ENCODE results near the gene MYO15B. TPM values are rescaled to one million over a fixed set of nuclear protein-coding genes. Genes with fewer than 3 reads are reported as not detected.
A peak's percentile ranks its signal among the peaks of the same experiment; 100 is the strongest.

Gene MYO15B
- total RNA-seq, 2 donors from 2014 or later = 49.0 to 66.7 TPM

DNA sequence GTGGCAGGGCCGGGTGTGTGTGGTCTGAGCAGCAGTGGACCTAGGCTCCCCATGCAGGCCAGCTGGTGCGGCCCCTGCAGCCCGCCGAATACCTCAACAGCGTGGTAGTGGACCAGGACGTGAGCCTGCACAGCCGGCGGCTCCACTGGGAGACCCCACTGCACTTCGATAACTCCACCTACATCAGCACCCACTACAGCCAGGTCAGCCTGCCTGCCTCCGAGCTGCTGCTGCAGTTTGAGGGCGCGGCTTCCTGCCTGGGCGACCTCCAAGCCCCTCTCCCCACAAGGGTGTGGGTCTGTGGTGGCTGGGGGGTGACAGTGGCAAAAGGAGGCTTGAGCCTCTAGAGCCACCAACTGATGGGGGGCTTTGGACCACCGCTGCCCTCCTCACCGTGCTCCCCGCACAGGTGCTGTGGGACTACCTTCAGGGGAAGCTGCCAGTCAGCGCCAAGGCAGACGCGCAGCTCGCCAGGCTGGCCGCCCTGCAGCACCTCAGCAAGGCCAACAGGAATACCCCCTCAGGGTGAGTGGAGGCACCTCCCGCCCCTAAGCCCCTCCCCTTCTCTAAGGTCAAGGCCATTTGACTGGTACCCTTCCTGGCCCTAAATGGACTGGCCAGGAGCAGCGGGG, 37.2 kb downstream of the MYO15B start:
- Mint-ChIP-seq H3K4me3 (no peak overlapping the region), H3K9me3 (no peaks in the 10 kb centered on the region), H3K27ac (no peak overlapping the region), H3K27me3 (no peaks in the 10 kb centered on the region), H3K4me1 (ENCODE audit: low read depth in 2 of 2) (peaks cover 0 to 2% of the 10 kb centered on the region in 2 donors), H3K36me3 (no peaks in the 10 kb centered on the region)
- ATAC-seq = no peak
- DNase-seq (ENCODE audit: low spot score) = no peak

DNA sequence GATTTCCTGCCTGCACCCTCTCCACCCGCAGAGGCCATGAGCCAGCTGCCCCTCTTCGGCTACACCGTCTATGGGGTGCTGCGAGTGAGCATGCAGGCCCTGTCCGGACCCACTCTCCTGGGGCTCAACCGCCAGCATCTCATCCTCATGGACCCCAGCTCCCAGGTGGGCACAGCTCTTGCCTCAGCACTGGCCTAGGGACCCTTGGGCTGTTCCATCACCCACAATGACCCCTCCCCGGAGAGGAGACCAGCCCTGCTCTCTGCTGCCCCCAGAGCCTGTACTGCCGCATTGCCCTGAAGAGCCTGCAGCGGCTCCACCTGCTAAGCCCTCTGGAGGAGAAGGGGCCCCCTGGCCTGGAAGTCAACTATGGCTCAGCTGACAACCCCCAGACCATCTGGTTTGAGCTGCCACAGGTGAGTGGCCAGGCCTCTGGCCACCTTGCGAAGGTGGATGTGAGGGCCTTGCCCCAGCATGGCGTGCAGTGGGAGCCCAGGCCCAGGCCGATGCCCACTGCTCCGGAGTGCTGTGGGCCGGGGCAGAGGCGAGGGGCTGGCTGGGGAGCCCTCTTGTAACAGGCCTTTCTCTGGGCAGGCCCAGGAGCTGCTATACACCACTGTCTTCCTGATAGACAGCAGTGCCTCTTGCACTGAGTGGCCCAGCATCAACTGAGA, 38.4 kb downstream of the MYO15B start:
- Mint-ChIP-seq H3K9me3 (no peaks in the 10 kb centered on the region), H3K27ac (no peak overlapping the region), H3K4me3 (no peak overlapping the region), H3K27me3 (no peaks in the 10 kb centered on the region), H3K36me3 (no peaks in the 10 kb centered on the region), H3K4me1 (ENCODE audit: low read depth in 2 of 2) (peaks cover 0 to 2% of the 10 kb centered on the region in 2 donors)
- ATAC-seq = peak in 1 of 2 donors; percentile 22
- no peak for DNase-seq (ENCODE audit: low spot score)

DNA sequence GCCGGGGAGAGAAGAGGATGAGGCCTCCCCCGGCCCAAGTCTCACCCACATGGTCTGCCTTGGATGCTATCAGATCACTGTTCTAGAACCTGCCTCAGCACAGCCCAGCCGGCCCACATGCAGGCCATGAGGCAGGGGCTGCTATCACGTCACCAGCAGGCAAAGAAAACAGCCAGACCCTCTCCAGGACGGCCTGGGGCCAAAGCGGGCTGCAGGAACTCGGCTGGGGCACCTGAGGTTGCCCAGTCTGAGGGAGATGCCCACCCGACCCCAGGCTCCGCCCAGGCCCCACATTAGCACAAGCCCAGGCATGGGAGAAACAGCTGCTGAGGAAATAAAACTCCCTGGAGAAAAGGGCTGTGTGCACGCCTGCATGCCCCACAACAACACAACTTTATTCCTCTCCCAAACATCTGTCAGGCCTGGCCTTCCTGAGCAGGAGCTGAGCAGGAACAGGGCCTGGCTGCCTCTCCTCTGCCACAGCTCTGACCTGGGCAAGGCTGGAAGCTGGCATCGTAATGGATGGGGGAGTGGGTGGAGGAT, 39.0 kb downstream of the MYO15B start:
- no peaks in the 10 kb centered on the region for H3K27me3 Mint-ChIP-seq
- H3K27ac Mint-ChIP-seq = no peak overlapping the region
- DNase-seq (ENCODE audit: low spot score) = no peak
- H3K4me1 Mint-ChIP-seq (ENCODE audit: low read depth in 2 of 2) = peaks cover 0 to 2% of the 10 kb centered on the region in 2 donors
- H3K4me3 Mint-ChIP-seq = no peak overlapping the region
- no peaks in the 10 kb centered on the region for H3K9me3 Mint-ChIP-seq
- H3K36me3 Mint-ChIP-seq = no peaks in the 10 kb centered on the region
- ATAC-seq = no peak

DNA sequence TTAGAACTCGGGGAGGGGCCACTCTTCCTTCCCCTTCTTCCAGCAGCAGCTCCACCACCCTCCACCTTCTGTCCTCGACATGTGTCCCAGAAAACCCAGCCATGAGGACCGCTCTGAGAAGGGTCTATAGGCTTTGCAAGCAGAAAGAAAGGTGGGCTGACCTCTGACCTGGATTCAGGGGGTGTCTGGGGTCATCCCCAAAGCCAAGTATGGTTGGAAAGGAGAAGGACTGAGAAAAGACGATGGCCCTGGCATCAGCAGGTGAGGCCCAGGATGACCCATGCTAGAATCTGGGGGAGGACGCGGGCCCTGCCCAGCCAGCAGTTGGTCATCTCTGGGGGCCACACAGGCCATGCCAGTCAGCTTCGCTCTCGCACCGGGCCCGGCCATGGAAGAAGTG, 39.5 kb downstream of the MYO15B start:
- Mint-ChIP-seq H3K4me1 (ENCODE audit: low read depth in 2 of 2) (peaks cover 0 to 2% of the 10 kb centered on the region in 2 donors), H3K27me3 (no peaks in the 10 kb centered on the region), H3K4me3 (no peak overlapping the region), H3K27ac (no peak overlapping the region), H3K36me3 (no peaks in the 10 kb centered on the region), H3K9me3 (no peaks in the 10 kb centered on the region)
- ATAC-seq = no peak
- no peak for DNase-seq (ENCODE audit: low spot score)

DNA sequence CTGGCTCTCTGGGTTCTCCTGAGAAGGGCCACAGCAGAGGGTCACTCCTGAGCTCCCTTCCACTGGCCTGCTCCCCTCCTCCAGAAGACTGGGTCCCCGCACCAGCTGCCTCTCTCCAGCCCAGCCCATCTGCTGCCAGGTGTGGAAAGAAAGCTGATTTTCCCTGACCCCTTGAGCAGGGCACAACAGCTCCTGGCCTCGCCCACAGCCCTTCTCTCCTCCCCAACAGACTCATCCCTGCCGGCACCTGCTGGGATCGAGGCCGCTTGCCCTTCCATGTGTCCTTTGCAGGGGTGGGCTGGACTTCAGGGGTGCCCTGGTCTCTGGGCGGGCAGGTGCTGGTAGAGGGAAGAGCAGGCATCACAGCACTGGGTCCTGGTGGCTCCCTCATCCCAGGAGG, 40.8 kb downstream of the MYO15B start:
- DNase-seq (ENCODE audit: low spot score) (no peak), ATAC-seq (no peak)
- Mint-ChIP-seq H3K36me3 (no peaks in the 10 kb centered on the region), H3K4me1 (ENCODE audit: low read depth in 2 of 2) (no peaks in the 10 kb centered on the region), H3K27me3 (no peaks in the 10 kb centered on the region), H3K4me3 (no peak overlapping the region), H3K9me3 (no peaks in the 10 kb centered on the region), H3K27ac (no peak overlapping the region)

DNA sequence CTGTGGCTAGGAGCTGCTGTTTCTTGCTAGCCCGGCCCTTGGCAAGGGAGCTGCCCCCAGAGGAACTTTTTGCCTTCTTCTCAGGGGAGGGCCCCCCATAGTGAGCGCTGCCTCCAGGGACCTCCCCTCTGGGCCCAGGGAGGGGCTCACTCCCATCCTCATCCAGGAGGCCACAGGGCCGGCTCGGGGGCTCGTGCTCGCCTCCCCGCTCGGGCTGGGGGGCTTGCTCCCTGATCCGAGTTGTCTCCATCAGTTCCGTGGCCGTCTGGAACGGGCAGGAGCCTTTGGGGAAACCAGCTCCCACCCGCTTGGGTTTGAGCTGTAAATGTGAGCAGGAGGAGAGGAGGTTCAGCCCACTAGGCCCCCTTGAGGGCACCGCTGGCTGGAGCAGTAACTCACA, 41.6 kb downstream of the MYO15B start:
- no peaks in the 10 kb centered on the region for H3K9me3 Mint-ChIP-seq
- no peak overlapping the region for H3K27ac Mint-ChIP-seq
- DNase-seq (ENCODE audit: low spot score) (no peak), ATAC-seq (no peak)
- peaks cover 0 to 3% of the 10 kb centered on the region in 2 donors for H3K4me1 Mint-ChIP-seq (ENCODE audit: low read depth in 2 of 2)
- H3K4me3 Mint-ChIP-seq = no peak overlapping the region
- H3K36me3 Mint-ChIP-seq = no peaks in the 10 kb centered on the region
- no peaks in the 10 kb centered on the region for H3K27me3 Mint-ChIP-seq

DNA sequence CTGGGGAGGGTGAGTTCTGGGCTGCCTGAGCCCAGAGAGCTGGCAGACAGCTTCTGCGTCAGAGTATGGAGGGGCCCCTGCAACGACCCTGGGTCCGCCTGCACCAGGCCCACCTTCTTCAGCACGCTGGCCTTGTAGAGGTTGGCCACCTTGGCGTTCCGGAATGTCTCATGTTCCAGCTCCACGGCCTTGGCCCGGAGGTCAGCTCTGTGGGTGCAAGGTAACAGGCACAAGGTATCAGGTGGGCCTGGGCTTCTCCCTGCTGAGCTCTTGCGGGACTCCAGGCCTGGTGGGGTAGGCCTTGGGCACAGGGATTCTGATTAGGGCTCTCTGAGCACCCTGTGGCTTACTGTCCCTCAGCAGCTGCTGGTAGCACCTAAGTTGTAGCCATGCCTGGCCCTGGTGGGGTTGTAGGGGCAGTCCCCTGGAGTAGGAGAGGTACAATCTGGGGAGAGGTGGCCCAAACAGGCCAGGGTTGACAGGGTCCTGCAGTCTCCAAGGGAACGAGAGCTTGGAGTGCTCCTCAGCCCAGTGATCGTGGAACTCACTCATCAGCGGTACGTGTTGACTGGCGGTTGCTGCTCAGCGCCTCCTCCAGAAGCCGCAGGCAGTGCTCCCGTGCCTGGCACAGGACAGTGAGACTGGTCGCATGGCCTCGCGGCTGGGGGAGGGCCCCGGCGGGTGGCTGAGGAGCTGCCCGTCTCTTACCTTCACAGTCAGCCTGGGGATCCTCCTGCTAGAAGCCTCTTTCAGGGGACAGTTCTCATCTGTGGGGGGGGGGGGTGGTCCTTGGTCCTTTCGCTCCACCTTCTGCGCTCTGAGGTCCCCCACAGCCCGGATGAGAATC, 42.7 kb downstream of the MYO15B start:
- H3K4me3 Mint-ChIP-seq = no peak overlapping the region
- peaks cover 0 to 3% of the 10 kb centered on the region in 2 donors for H3K4me1 Mint-ChIP-seq (ENCODE audit: low read depth in 2 of 2)
- no peak for DNase-seq (ENCODE audit: low spot score)
- H3K27me3 Mint-ChIP-seq = no peaks in the 10 kb centered on the region
- ATAC-seq = no peak
- H3K36me3 Mint-ChIP-seq = no peaks in the 10 kb centered on the region
- no peaks in the 10 kb centered on the region for H3K9me3 Mint-ChIP-seq
- H3K27ac Mint-ChIP-seq = no peak overlapping the region

DNA sequence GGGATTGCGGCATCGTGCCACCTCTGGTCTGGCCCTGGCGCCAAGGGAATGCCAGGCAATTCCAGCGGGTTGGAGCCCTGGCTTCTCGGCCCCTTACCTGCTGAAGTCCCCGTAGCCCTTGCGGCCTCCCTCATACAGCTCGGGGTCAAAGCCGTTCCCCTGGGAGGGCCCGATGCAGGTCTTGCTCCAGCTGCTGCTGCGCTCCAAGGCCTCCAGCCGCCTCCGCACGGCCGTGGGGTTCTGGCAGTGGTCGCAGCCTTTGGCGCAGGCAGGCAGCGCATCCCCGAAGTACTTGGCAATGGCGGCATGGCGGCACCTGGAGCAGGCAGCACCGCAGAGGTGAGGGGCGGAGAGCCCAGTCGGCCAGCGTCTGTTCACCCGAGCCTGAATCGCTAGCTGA, 43.8 kb downstream of the MYO15B start:
- peaks cover 0 to 3% of the 10 kb centered on the region in 2 donors for H3K4me1 Mint-ChIP-seq (ENCODE audit: low read depth in 2 of 2)
- no peaks in the 10 kb centered on the region for H3K27me3 Mint-ChIP-seq
- DNase-seq (ENCODE audit: low spot score) (no peak), ATAC-seq (no peak)
- no peaks in the 10 kb centered on the region for H3K9me3 Mint-ChIP-seq
- no peak overlapping the region for H3K4me3 Mint-ChIP-seq
- H3K36me3 Mint-ChIP-seq = no peaks in the 10 kb centered on the region
- H3K27ac Mint-ChIP-seq = no peak overlapping the region

DNA sequence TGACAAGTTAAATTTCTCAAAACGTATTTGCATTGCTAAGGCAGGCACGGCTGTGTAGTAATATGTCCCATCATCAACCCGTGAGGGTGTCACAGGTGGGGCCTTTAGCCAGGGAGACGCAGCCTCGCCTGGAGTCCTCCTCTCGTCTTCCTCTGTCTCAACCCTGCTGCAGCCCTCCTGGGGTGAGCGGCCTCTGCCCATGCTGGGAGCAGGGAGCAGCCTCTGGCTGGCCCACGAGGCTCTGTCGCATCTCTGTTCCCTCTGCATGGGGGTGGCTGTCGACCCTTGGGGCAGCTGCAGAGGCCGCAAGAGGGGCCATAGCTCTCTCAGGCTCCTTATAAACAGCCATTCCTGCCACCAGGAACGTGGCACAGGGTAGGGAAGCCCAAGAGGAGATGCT, 44.8 kb downstream of the MYO15B start:
- H3K4me1 Mint-ChIP-seq (ENCODE audit: low read depth in 2 of 2) = peaks cover 0 to 3% of the 10 kb centered on the region in 2 donors
- H3K27me3 Mint-ChIP-seq = no peaks in the 10 kb centered on the region
- H3K4me3 Mint-ChIP-seq = no peak overlapping the region
- H3K9me3 Mint-ChIP-seq = no peaks in the 10 kb centered on the region
- no peak for DNase-seq (ENCODE audit: low spot score)
- ATAC-seq = no peak
- no peak overlapping the region for H3K27ac Mint-ChIP-seq
- no peaks in the 10 kb centered on the region for H3K36me3 Mint-ChIP-seq

DNA sequence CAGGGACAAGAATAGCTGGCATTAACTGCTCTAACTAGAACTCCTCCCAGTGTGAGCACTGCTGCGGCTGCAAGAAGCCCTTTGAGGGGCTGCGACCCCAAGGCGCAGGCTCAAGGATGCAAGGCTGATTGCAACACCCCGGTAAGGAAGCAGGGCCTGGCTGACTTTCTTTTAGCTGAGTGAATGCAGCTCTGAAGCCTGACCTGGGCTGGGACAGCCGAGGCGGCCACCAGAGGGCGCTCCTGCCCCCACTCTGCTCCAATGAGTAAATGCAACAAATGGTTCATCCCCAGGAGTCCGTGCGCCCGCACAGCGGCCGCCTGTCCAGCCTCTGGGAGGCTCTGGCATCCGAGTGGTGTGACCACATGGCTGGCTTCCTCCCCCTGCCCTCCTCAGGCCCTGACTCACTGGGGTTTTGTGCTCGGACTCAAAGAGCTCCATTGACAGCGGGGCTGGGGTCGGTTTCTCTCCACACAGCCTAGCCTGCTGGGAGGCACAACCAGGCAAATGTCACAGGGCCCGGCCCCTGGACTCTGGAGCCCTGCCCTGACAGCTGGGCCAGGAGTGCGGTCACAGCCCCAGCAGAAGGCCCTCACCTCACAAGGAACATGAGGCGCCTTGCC, 45.4 kb downstream of the MYO15B start, which contains the start of gene SMIM5:
Gene SMIM5 (plus strand): TSS at position 572 of the 623 bp plus-strand sequence. CDS start 6,768 bp downstream, outside the sequence.
- no peaks in the 10 kb centered on the region for H3K9me3 Mint-ChIP-seq
- H3K4me1 Mint-ChIP-seq (ENCODE audit: low read depth in 2 of 2) = peaks cover 0 to 3% of the 10 kb centered on the region in 2 donors
- H3K27me3 Mint-ChIP-seq = no peaks in the 10 kb centered on the region
- no peak within 1 kb of the TSS for H3K27ac Mint-ChIP-seq
- DNase-seq (ENCODE audit: low spot score) (peak; percentile 84), ATAC-seq (peak; percentile 77 to 78)
- no peak within 1 kb of the TSS for H3K4me3 Mint-ChIP-seq
- H3K36me3 Mint-ChIP-seq = no peaks in the 10 kb centered on the region

DNA sequence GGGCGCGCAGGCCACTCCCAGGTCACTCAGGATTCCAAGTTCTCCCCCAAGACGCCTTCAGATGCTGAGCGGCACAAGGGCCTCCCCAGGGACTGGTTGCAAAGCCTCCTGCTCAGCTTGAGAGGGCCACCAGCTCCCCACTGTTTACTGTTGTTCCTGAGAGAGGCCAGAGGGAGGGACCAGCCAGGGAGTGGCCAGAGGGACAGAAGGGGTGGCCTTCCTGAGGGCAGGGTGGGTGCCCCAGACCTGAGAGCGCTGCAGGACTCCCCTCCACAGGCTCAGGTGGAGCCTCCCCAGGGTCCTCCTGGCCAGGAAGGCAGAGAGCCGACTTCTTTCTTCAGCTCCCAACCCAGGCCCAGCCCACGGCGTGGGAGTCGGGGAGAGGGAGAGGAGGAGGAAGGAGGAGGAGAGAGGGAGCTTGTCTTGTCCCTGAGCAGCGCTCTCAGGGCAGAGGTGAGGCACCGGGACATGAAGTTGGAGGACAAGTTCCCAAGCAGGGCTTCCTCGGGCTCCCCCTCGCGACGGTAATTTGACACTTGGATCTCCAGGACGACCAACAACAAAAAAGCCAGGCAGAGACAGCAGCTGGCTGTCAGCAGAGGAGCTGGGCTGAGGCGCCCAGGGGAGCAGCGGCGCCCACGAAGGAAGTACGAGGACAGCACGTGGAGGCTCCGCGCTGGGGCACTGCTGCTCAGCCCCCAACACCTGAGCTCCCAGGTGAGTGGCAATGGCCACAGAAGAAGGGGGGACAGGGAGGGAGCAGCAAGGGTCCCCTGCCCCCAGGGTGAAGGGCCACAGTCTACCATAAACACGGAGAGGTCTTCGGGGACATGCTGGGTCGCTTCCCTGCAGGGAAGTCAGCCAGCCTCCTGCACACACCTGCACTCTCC, 46.1 kb downstream of the MYO15B start:
- ATAC-seq (no peak), DNase-seq (ENCODE audit: low spot score) (no peak)
- no peaks in the 10 kb centered on the region for H3K36me3 Mint-ChIP-seq
- peaks cover 0 to 3% of the 10 kb centered on the region in 2 donors for H3K4me1 Mint-ChIP-seq (ENCODE audit: low read depth in 2 of 2)
- H3K27me3 Mint-ChIP-seq = no peaks in the 10 kb centered on the region
- no peak overlapping the region for H3K4me3 Mint-ChIP-seq
- H3K27ac Mint-ChIP-seq = no peak overlapping the region
- no peaks in the 10 kb centered on the region for H3K9me3 Mint-ChIP-seq

DNA sequence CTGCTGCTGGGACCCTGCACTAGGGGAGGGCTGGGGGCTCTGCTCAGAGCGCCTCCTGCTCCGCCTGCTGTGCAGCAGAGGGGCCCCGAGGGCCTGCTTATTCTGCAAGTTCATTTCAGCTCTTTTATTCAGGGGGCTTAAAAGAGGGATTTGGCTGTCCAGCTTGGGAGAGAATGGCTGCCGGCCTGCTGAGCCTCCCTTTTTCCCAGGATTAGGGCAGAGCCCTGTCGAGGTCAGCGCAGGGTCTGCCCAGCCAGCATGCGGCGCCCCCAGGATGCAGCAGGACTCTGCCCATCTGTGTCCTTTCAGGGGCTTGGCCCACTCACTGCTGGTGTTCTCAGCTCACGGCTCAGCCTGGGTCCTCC, 46.8 kb downstream of the MYO15B start:
- Mint-ChIP-seq H3K4me3 (no peak overlapping the region), H3K36me3 (no peaks in the 10 kb centered on the region)

More for the DNA sequence above, 46.8 kb downstream of the MYO15B start:
- no peak for ATAC-seq
- DNase-seq (ENCODE audit: low spot score) = peak; percentile 37
- Mint-ChIP-seq H3K4me1 (ENCODE audit: low read depth in 2 of 2) (peaks cover 0 to 3% of the 10 kb centered on the region in 2 donors), H3K9me3 (no peaks in the 10 kb centered on the region), H3K27ac (no peak overlapping the region), H3K27me3 (no peaks in the 10 kb centered on the region)

Measured in natural killer cell treated with Interleukin-12 subunit alpha and Interleukin-12 subunit beta and Interleukin-15 and Interleukin-18, amount 100 ng/mL, for 72 hours (primary cell).